HG03280 (cell line): ENCODE results near the gene PTPN6.
"Not testable (repeated sequence)": the region's sequence is repeated elsewhere in the genome, so short reads cannot be mapped to it uniquely, and the experiment has no call there.

ENCODE experiments used
- ATAC-seq: cut with Tn5 transposase; IDR thresholded peaks from one replicate; pipeline ENCODE4 v1.9.1; 2021; ENCODE audit warnings: mild to moderate bottlenecking, moderate library complexity; ENCODE audit not compliant: unreplicated experiment

Gene PTPN6

GRCh38 chr12:6950811-6951540 is at the start of gene PTPN6:
Gene PTPN6 (plus strand): TSS chr12:6951356. CDS start chr12:6951513, 157 bp downstream.
- no peak for ATAC-seq

GRCh38 chr12:6902448-6902847 is 48.7 kb upstream of the PTPN6 start:
- no peak for ATAC-seq

DNA sequence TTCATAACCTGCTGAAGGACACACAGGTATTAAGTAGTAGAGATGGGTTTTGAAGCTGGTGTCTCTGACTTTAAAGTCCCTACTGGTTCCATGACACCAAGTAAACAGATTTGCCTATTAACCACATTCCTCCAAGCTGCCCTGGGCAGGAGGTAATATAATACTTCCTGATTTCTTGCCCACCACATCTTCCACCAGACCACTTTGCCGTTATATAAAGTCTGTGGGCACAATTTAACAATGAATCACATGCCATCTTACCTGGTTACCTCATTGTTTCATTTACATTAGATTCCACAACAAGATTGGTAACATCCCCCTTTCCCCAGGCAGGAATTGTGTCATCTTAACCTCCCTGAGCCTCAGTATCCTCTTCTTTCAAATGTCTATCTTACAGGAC is 47.4 kb upstream of the PTPN6 start:
- ATAC-seq = no peak

- peak; percentile 97 for ATAC-seq
Observed at GRCh38 chr12:6904280-6905276, 46.6 kb upstream of the PTPN6 start, which contains the start of gene LRRC23. Gene LRRC23 (plus strand): TSS chr12:6904822. CDS start chr12:6905634, 812 bp downstream.

DNA sequence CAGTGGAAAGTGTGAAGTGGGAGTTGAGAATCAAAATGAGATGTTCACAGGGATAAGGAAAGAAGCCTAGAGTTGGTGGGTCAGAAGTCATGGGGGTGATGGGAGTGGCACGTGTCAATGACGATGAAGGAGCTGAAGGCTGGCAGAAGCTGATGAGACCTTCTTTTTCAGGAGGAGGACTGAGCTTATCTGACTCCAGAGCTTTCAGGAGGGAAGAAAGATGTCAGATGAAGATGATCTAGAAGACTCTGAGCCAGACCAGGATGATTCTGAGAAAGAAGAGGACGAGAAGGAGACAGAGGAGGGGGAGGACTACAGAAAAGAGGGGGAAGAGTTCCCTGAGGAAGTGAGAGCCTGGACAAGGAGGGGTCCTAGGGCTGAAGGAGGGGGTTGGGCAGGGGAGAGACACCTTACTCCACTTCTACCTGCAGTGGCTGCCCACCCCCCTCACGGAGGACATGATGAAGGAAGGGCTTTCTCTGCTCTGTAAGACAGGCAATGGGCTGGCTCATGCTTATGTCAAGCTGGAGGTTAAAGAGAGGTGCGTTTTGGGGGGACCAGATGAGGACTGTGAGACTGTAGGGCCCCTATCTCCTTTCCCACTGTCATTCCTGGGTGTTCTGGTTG is 45.6 kb upstream of the PTPN6 start:
- no peak for ATAC-seq

- ATAC-seq = not testable (repeated sequence)
Observed at GRCh38 chr12:6908141-6908540, 43.0 kb upstream of the PTPN6 start.

- ATAC-seq = no peak
Observed at GRCh38 chr12:6909421-6910145, 41.6 kb upstream of the PTPN6 start.

- no peak for ATAC-seq
Observed at GRCh38 chr12:6912164-6912935, 38.8 kb upstream of the PTPN6 start.

- ATAC-seq = peak; percentile 78
Observed at GRCh38 chr12:6914246-6914946, 36.8 kb upstream of the PTPN6 start, which contains the start of gene ENO2. Gene ENO2 (plus strand): TSS chr12:6914580. CDS start chr12:6915833, 1,253 bp downstream.

- ATAC-seq = no peak
Observed at GRCh38 chr12:6914947-6915788, 36.0 kb upstream of the PTPN6 start.

DNA sequence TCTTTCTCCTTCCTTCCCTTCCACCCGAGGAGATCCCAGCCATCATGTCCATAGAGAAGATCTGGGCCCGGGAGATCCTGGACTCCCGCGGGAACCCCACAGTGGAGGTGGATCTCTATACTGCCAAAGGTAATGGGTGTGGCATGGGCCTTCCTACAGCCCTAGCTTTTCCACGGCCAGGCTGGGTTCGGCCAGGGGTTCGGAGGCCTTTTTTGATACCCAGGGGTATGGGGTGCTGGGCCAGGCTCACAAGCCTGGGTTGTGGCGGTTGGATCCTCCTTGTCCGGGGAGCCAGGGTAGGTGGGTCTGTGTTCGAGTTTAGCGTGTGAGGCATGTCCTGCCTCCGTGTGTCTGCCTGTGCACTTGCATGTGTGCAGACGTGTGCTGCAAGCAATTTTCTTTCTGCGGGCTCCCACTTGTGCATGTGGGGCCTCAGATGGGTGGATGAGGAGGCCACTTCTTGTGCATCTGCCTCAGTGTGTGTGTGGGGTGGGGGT is 35.3 kb upstream of the PTPN6 start:
- ATAC-seq = no peak

DNA sequence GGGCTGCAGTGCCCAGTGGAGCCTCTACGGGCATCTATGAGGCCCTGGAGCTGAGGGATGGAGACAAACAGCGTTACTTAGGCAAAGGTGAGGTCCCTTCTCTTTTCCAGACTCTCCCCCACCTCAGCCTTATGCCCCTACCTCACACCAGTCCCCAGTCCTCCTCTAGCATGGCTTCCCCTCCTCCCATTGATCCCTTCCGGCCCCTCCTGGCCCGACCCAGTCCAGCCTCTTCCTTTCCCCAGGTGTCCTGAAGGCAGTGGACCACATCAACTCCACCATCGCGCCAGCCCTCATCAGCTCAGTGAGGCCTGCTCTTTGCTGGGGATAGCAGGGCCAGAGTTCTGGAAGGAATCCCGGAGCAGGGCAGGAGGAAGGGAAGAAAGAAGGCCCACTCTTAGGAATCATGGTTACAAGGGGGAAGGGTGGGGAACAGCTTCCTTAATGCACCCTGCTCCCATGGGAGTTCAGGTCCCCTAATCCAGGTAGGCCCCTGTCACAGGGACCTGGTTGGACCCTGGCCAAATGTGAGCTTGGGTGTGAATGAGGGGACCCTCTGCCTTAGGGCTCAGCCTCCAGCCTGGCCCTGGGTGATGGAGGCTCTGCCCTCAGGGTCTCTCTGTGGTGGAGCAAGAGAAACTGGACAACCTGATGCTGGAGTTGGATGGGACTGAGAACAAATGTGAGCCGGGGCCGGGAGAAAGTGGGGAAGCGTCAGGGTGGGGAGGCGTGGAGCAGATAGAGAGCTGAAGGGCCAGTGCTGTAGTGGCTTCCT is 34.5 kb upstream of the PTPN6 start:
- ATAC-seq = no peak

DNA sequence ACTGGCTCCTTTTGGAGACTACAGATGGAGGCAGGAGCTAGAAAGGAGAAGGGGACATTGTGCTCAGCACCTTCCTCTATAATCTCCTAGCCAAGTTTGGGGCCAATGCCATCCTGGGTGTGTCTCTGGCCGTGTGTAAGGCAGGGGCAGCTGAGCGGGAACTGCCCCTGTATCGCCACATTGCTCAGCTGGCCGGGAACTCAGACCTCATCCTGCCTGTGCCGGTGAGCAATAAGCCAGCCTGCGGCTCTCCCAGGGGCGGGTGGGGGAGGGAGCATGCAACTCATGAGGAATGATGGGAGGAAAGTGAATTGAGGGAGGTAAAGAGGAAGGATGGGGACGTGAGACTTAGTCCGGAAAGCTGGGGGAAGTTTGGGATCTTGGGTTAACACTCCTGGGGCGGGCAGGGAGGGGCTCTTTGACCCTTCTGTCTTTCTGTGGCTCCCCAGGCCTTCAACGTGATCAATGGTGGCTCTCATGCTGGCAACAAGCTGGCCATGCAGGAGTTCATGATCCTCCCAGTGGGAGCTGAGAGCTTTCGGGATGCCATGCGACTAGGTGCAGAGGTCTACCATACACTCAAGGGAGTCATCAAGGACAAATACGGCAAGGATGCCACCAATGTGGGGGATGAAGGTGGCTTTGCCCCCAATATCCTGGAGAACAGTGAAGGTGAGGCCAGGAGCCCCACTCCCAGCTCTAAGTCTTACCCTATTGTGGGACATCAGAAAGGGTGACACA is 33.5 kb upstream of the PTPN6 start:
- no peak for ATAC-seq

- no peak for ATAC-seq
Observed at GRCh38 chr12:6919588-6919987, 31.6 kb upstream of the PTPN6 start.

DNA sequence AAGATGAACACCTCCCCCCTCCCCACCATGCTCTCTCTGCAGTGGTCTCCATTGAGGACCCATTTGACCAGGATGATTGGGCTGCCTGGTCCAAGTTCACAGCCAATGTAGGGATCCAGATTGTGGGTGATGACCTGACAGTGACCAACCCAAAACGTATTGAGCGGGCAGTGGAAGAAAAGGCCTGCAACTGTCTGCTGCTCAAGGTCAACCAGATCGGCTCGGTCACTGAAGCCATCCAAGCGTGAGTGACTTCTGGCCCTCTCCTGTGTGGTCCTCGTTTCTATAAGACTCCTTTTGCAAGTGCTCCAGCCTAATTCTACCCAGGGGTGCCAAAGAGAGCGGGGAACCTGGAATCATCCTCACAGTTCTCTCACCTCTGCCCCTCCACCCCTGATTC is 29.6 kb upstream of the PTPN6 start:
- no peak for ATAC-seq
